WERI-Rb-1 (cell line): ENCODE results near the gene FAM187B.
"Not testable (repeated sequence)": the region's sequence is repeated elsewhere in the genome, so short reads cannot be mapped to it uniquely, and the experiment has no call there.

Source experiments
- DNase-seq: peaks from one replicate; pipeline ENCODE4 v3.0.0-alpha.2; 2020
- H3K27ac ChIP-seq: fragments of 250-450 bp; sonication (Bioruptor Pico); 2 replicates; pipeline ENCODE4 v1.5.1; 2020; ENCODE audit warnings: mild to moderate bottlenecking, moderate library complexity
- H3K27me3 ChIP-seq: fragments of 250-450 bp; sonication (Bioruptor Pico); 2 replicates; pipeline ENCODE4 v1.5.1; 2021; ENCODE audit warnings: mild to moderate bottlenecking, low read depth, moderate library complexity; ENCODE audit not compliant: insufficient read depth, severe bottlenecking
- H3K36me3 ChIP-seq: fragments of 250-450 bp; sonication (Bioruptor Pico); 2 replicates; pipeline ENCODE4 v1.5.1; 2020; ENCODE audit warnings: mild to moderate bottlenecking, moderate library complexity
- H3K4me3 ChIP-seq: 2 replicates; pipeline ENCODE4 v1.5.1; 2011; ENCODE audit warnings: low read depth, mild to moderate bottlenecking, control low read depth, low read length
- H3K9me3 ChIP-seq: fragments of 250-450 bp; sonication (Bioruptor Pico); 2 replicates; pipeline ENCODE4 v1.5.1; 2021; ENCODE audit warnings: mild to moderate bottlenecking, moderate library complexity; ENCODE audit not compliant: severe bottlenecking
- CTCF ChIP-seq: IDR thresholded peaks from 2 replicates; pipeline ENCODE4 v1.5.1; 2011; ENCODE audit warnings: low read depth, mild to moderate bottlenecking, control low read depth, inconsistent platforms, low read length

The FAM187B gene

GRCh38 chr19:35204799-35205732 is 23.5 kb downstream of the FAM187B start:
- Histone ChIP-seq H3K4me3 (no peak overlapping the region), H3K27ac (no peak overlapping the region), H3K27me3 (no peaks in the 10 kb centered on the region), H3K9me3 (no peaks in the 10 kb centered on the region), H3K36me3 (no peaks in the 10 kb centered on the region)
- DNase-seq = no peak
- no peak for TF ChIP-seq CTCF

- Histone ChIP-seq H3K27ac (no peak overlapping the region), H3K27me3 (no peaks in the 10 kb centered on the region), H3K36me3 (no peaks in the 10 kb centered on the region), H3K9me3 (no peaks in the 10 kb centered on the region), H3K4me3 (no peak overlapping the region)
- DNase-seq = no peak
- TF ChIP-seq CTCF = no peak
Measured at GRCh38 chr19:35202722-35203688, 25.5 kb downstream of the FAM187B start.

- no peaks in the 10 kb centered on the region for H3K9me3 ChIP-seq
- TF ChIP-seq CTCF = no peak
Measured at GRCh38 chr19:35199481-35199880, 29.1 kb downstream of the FAM187B start.

GRCh38 chr19:35196861-35197260 is 31.7 kb downstream of the FAM187B start:
- not testable (repeated sequence) for H3K4me3 ChIP-seq, H3K9me3 ChIP-seq, H3K27me3 ChIP-seq, H3K27ac ChIP-seq, H3K36me3 ChIP-seq, DNase-seq

More at GRCh38 chr19:35199481-35199880, 29.1 kb downstream of the FAM187B start:
- no peak overlapping the region for H3K27ac ChIP-seq
- H3K27me3 ChIP-seq = no peaks in the 10 kb centered on the region
- no peaks in the 10 kb centered on the region for H3K36me3 ChIP-seq
- no peak for DNase-seq
- H3K4me3 ChIP-seq = no peak overlapping the region

- no peak overlapping the region for H3K4me3 ChIP-seq
- H3K27me3 ChIP-seq = no peaks in the 10 kb centered on the region
- H3K27ac ChIP-seq = no peak overlapping the region
- no peaks in the 10 kb centered on the region for H3K36me3 ChIP-seq
- no peaks in the 10 kb centered on the region for H3K9me3 ChIP-seq
- no peak for DNase-seq
- no peak for TF ChIP-seq CTCF
Measured at GRCh38 chr19:35195830-35196229, 32.7 kb downstream of the FAM187B start.
